GM18498 (cell line): ENCODE results near the gene RUNX1.

Source experiments
- ATAC-seq: cut with Tn5 transposase; IDR thresholded peaks from one replicate; pipeline ENCODE4 v1.9.1; 2021; ENCODE audit warnings: mild to moderate bottlenecking, moderate library complexity; ENCODE audit not compliant: unreplicated experiment

Gene RUNX1

GRCh38 chr21:34800797-34801518 is 248.1 kb downstream of the RUNX1 start:
- no peak for ATAC-seq

- no peak for ATAC-seq
These were observed 250.0 kb downstream of the RUNX1 start for GRCh38 chr21:34799092-34799491.

GRCh38 chr21:34797921-34798535 is 251.1 kb downstream of the RUNX1 start:
- ATAC-seq: no peak

- ATAC-seq: no peak
These were observed 251.9 kb downstream of the RUNX1 start for GRCh38 chr21:34797201-34797525.

- ATAC-seq: no peak
These were observed 252.4 kb downstream of the RUNX1 start for GRCh38 chr21:34796518-34797200.

GRCh38 chr21:34795548-34796180 is 253.4 kb downstream of the RUNX1 start:
- ATAC-seq: no peak

GRCh38 chr21:34795175-34795547 is 253.9 kb downstream of the RUNX1 start:
- no peak for ATAC-seq

GRCh38 chr21:34794686-34795085 is 254.4 kb downstream of the RUNX1 start:
- ATAC-seq: no peak

- no peak for ATAC-seq
These were observed 255.6 kb downstream of the RUNX1 start for GRCh38 chr21:34793471-34793870.

- no peak for ATAC-seq
These were observed 256.5 kb downstream of the RUNX1 start for GRCh38 chr21:34792504-34793089.

- no peak for ATAC-seq
These were observed 257.2 kb downstream of the RUNX1 start for GRCh38 chr21:34791776-34792503.

- ATAC-seq: no peak
These were observed 258.3 kb downstream of the RUNX1 start for GRCh38 chr21:34790834-34791233.

- ATAC-seq: no peak
These were observed 258.8 kb downstream of the RUNX1 start for GRCh38 chr21:34790341-34790740.

- no peak for ATAC-seq
These were observed 260.2 kb downstream of the RUNX1 start for GRCh38 chr21:34788879-34789278.

- ATAC-seq: no peak
These were observed 265.3 kb downstream of the RUNX1 start for GRCh38 chr21:34783815-34784214.

GRCh38 chr21:34782506-34783360 is 266.4 kb downstream of the RUNX1 start:
- no peak for ATAC-seq

GRCh38 chr21:34781526-34781925 is 267.6 kb downstream of the RUNX1 start:
- ATAC-seq: no peak

- no peak for ATAC-seq
These were observed 269.2 kb downstream of the RUNX1 start for GRCh38 chr21:34779860-34780259.

- ATAC-seq: no peak
These were observed 273.3 kb downstream of the RUNX1 start for GRCh38 chr21:34775793-34776192.

GRCh38 chr21:34774750-34775149 is 274.4 kb downstream of the RUNX1 start:
- no peak for ATAC-seq
